Kidney epithelial cell (primary cell): ENCODE data around the gene FANCC. TPM values are rescaled to one million over a fixed set of nuclear protein-coding genes. Genes with fewer than 3 reads are reported as not detected.

ENCODE experiments used
- DNase-seq: peaks from one replicate; pipeline ENCODE4 v3.0.0-alpha.2; 2010; ENCODE audit warnings: low read depth
- H3K27me3 ChIP-seq: 2 replicates; pipeline ENCODE4 v1.6.0; 2011; ENCODE audit warnings: low read length; ENCODE audit not compliant: control insufficient read depth, insufficient read depth
- H3K36me3 ChIP-seq: 2 replicates; pipeline ENCODE4 v1.5.1; 2011; ENCODE audit warnings: low read length; ENCODE audit not compliant: control insufficient read depth, insufficient read depth
- H3K4me3 ChIP-seq: 2 replicates; pipeline ENCODE4 v1.5.1; 2011; ENCODE audit warnings: low read depth, mild to moderate bottlenecking, control low read depth, low read length
- total RNA-seq: library from RNA; depleted of rRNA; stranded (reverse); fragments of >200 nt; gene quantifications from 2 replicates; pipeline ENCODE4 v1.2.3, GENCODE V29; 2015
- TF ChIP-seq, protein P1 (sequence below): IDR thresholded peaks from 2 replicates; pipeline ENCODE4 v1.5.1; 2011; ENCODE audit warnings: mild to moderate bottlenecking, moderate library complexity, low read length, control low read depth, inconsistent platforms; ENCODE audit not compliant: insufficient read depth, poor library complexity, severe bottlenecking

FANCC gene
- total RNA-seq, 1 donor from 2014 or later = 6.1 TPM

GRCh38 chr9:95284162-95285080 is 33.1 kb downstream of the FANCC start:
- Histone ChIP-seq H3K4me3 (no peak overlapping the region), H3K36me3 (no peaks in the 10 kb centered on the region), H3K27me3 (no peaks in the 10 kb centered on the region)
- no peak for DNase-seq
- TF ChIP-seq, protein P1, sequence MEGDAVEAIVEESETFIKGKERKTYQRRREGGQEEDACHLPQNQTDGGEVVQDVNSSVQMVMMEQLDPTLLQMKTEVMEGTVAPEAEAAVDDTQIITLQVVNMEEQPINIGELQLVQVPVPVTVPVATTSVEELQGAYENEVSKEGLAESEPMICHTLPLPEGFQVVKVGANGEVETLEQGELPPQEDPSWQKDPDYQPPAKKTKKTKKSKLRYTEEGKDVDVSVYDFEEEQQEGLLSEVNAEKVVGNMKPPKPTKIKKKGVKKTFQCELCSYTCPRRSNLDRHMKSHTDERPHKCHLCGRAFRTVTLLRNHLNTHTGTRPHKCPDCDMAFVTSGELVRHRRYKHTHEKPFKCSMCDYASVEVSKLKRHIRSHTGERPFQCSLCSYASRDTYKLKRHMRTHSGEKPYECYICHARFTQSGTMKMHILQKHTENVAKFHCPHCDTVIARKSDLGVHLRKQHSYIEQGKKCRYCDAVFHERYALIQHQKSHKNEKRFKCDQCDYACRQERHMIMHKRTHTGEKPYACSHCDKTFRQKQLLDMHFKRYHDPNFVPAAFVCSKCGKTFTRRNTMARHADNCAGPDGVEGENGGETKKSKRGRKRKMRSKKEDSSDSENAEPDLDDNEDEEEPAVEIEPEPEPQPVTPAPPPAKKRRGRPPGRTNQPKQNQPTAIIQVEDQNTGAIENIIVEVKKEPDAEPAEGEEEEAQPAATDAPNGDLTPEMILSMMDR = no peak

- Histone ChIP-seq H3K36me3 (no peaks in the 10 kb centered on the region), H3K4me3 (no peak overlapping the region), H3K27me3 (no peaks in the 10 kb centered on the region)
- TF ChIP-seq, protein P1 = no peak
- no peak for DNase-seq
Observed at GRCh38 chr9:95283673-95284072, 33.8 kb downstream of the FANCC start.

- TF ChIP-seq, protein P1 = no peak
- DNase-seq = no peak
- H3K36me3 ChIP-seq = no peaks in the 10 kb centered on the region
- no peaks in the 10 kb centered on the region for H3K27me3 ChIP-seq
- H3K4me3 ChIP-seq = no peak overlapping the region
Observed at GRCh38 chr9:95282332-95282731, 35.2 kb downstream of the FANCC start.

DNA sequence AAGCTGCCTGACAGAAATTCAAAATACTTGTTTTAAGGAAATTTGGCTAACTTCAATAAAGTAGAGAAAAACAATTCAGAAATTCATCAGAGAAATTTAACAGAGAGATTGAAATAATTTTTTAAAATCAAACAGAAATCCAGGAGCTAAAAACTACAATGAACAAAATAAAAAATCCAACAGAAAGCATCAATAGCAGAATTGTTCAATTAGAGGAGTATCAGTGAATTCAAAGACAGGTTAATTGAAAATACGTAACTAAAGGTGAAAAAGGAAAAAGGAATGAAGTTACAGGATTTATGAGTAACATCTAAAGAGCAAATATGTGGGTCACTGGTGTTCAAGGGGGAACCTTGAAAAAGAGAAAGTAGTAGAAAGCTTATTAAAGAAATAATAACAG is 36.8 kb downstream of the FANCC start:
- H3K36me3 ChIP-seq = no peaks in the 10 kb centered on the region
- no peaks in the 10 kb centered on the region for H3K27me3 ChIP-seq
- no peak for DNase-seq
- TF ChIP-seq, protein P1 = no peak
- H3K4me3 ChIP-seq = no peak overlapping the region

- TF ChIP-seq, protein P1 = no peak
- H3K36me3 ChIP-seq = no peaks in the 10 kb centered on the region
- DNase-seq = no peak
- H3K27me3 ChIP-seq = no peaks in the 10 kb centered on the region
- no peak overlapping the region for H3K4me3 ChIP-seq
Observed at GRCh38 chr9:95277509-95277908, 40.0 kb downstream of the FANCC start.
